K562 (cell line): ENCODE results near the gene PIGL. TPM values are rescaled to one million over a fixed set of nuclear protein-coding genes. Genes with fewer than 3 reads are reported as not detected.
A peak's percentile ranks its signal among the peaks of the same experiment; 100 is the strongest.

ENCODE experiments used
- ARID2 ChIP-seq: fragments of 450-650 bp; IDR thresholded peaks from 2 replicates; pipeline ENCODE4 v1.6.1; 2017; ENCODE audit warnings: antibody characterized with exemption, mild to moderate bottlenecking
- BRF1 ChIP-seq: IDR thresholded peaks from 3 replicates; pipeline ENCODE4 v1.6.1; 2011; ENCODE audit warnings: borderline replicate concordance, mild to moderate bottlenecking; ENCODE audit not compliant: insufficient read length; ENCODE audit errors: extremely low read depth
- E2F3 ChIP-seq: fragments of 250-450 bp; sonication (Bioruptor Pico); IDR thresholded peaks from 2 replicates; pipeline ENCODE4 v1.4.0; 2020; ENCODE audit warnings: mild to moderate bottlenecking
- HMG20B ChIP-seq: fragments of 250-450 bp; sonication (Bioruptor Pico); IDR thresholded peaks from 2 replicates; pipeline ENCODE4 v1.5.0; 2021; ENCODE audit warnings: mild to moderate bottlenecking
- MTA1 ChIP-seq: fragments of 450-650 bp; IDR thresholded peaks from 2 replicates; pipeline ENCODE4 v1.6.1; 2017; ENCODE audit warnings: borderline replicate concordance
- PML ChIP-seq: IDR thresholded peaks from 2 replicates; pipeline ENCODE4 v1.6.1; 2012; ENCODE audit warnings: low read length, inconsistent platforms
- RBM14 ChIP-seq: fragments of 200-400 bp; formaldehyde crosslinking; IDR thresholded peaks from 2 replicates; pipeline ENCODE4 v1.6.1; 2018; ENCODE audit warnings: low read depth, mild to moderate bottlenecking, low read length, moderate library complexity, borderline replicate concordance; ENCODE audit not compliant: insufficient read depth
- SMAD3 ChIP-seq: fragments of 450-650 bp; formaldehyde crosslinking; conservative IDR thresholded peaks from 2 replicates; pipeline ENCODE4 v1.4.0; 2020; ENCODE audit warnings: mild to moderate bottlenecking
- ZNF217 ChIP-seq: sonication (generic); formaldehyde crosslinking; IDR thresholded peaks from 2 replicates; pipeline ENCODE4 v1.8.0; 2022; ENCODE audit warnings: mild to moderate bottlenecking, missing genetic modification reagents
- ZNF239 ChIP-seq: fragments of 250-450 bp; sonication (Bioruptor Pico); IDR thresholded peaks from 2 replicates; pipeline ENCODE4 v1.4.0; 2020; ENCODE audit warnings: mild to moderate bottlenecking
- ZNF282 ChIP-seq: sonication (generic); formaldehyde crosslinking; IDR thresholded peaks from 2 replicates; pipeline ENCODE4 v1.8.1; 2023; ENCODE audit warnings: missing genetic modification reagents
- ZNF76 ChIP-seq: fragments of 250-450 bp; sonication (Bioruptor Pico); IDR thresholded peaks from 2 replicates; pipeline ENCODE4 v1.4.0; 2020; ENCODE audit warnings: mild to moderate bottlenecking, moderate library complexity, borderline replicate concordance
- polyA plus RNA-seq, 8 experiments: library from polyadenylated mRNA; depleted of rRNA in 4 of 8; stranded (reverse) in 5 of 8; unstranded in 3 of 8; fragments of >200 nt; fragmentation: Nextera tagmentation in 2 of 8; fragmentation: Illumina TruSeq in 1 of 8; extraction: Ambion mirVana in 2 of 8; extraction: Trizol in 1 of 8; gene quantifications; 2 replicates each; pipeline versions ENCODE4 v1.2.1 to v1.2.3, GENCODE V29; 2011 to 2014; ENCODE audit warnings: inconsistent platforms in 1 of 8, missing spikeins in 1 of 8
- total RNA-seq, 7 experiments: library from RNA; depleted of rRNA in 6 of 7; stranded (reverse); fragments of >200 nt in 6 of 7; fragmentation: Illumina TruSeq in 2 of 7; extraction: Trizol in 2 of 7; gene quantifications; 2 replicates each; pipeline versions ENCODE4 v1.2.1 to v1.2.3, GENCODE V29; 2011 to 2021; ENCODE audit warnings: low replicate concordance in 1 of 7
- TF ChIP-seq, protein P1 (sequence below): fragments of 450-650 bp; IDR thresholded peaks from 2 replicates; pipeline ENCODE4 v1.6.1; 2017; ENCODE audit warnings: mild to moderate bottlenecking, moderate library complexity
- TF ChIP-seq, protein P2 (sequence below): fragments of 200-800 bp; sonication (Bioruptor generic); IDR thresholded peaks from 2 replicates; pipeline ENCODE4 v1.6.1; 2016; ENCODE audit warnings: missing genetic modification characterization, missing compliant biosample characterization
- TF ChIP-seq, protein P3 (sequence below): sonication (generic); formaldehyde crosslinking; IDR thresholded peaks from 2 replicates; pipeline ENCODE4 v1.9.0; 2022; ENCODE audit warnings: mild to moderate bottlenecking, missing genetic modification reagents

PIGL gene
- total and polyA plus RNA-seq, 9 of the 15 experiments (the other 6 are each of a cell fraction or from before 2014, with no cell fraction given): 19.9 to 55.3 (median 29.6) TPM

DNA sequence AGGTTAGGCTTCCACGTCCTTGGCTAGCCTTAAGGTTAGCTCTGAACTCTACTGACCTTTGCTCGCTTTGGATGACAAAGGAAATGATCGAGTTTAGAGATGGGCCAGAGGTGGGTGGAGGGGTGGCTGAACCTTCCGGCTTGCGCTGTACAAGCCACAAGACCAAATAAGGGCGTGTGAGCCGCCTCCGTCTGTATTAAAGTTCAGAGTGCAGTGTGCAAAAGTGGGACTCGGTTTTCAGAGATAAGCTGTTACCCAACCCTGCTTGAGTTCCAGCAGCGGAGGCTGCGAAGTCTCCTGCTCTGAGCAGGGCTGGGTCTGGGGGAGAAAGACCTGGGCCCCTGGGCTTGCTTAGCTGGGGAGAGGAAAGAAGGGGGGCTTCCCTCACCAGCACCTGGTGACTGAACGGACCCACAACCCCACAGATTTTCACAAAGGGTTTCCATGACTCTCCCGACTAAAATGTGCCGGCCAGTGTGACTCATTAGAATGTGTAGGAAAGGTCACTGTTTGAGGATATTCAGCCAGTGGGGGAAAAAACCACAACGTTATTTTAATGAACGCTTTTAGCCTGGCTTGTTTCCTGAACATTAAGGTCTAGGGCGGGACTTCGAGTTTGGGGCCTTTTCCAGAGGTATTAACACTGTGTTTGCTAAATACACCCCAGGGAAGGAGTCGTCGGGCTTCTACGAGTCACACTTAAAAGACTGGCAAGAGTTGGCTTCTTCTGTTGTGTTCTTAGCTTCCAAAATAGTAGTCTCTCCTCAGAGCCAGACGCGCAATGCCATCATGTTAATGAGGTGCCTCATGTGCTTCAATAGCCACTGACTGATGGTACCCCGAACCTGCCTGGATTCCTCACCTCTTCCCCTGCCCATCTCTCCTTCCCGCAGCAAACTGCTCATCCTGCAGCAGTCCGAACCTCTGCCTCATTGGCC, 69.3 kb downstream of the PIGL start (continued):
- TF ChIP-seq ZNF282 (CRISPR knock-in tag) (no peak), PML (no peak; the same call in none of the 2 replicates), HMG20B (CRISPR knock-in tag) (no peak), E2F3 (CRISPR knock-in tag) (no peak), MTA1 (no peak), ZNF239 (CRISPR knock-in tag) (no peak), RBM14 (no peak), BRF1 (no peak), SMAD3 (CRISPR knock-in tag) (no peak), ZNF217 (CRISPR knock-in tag) (no peak), ZNF76 (CRISPR knock-in tag) (no peak), ARID2 (no peak)
- TF ChIP-seq, protein P1, sequence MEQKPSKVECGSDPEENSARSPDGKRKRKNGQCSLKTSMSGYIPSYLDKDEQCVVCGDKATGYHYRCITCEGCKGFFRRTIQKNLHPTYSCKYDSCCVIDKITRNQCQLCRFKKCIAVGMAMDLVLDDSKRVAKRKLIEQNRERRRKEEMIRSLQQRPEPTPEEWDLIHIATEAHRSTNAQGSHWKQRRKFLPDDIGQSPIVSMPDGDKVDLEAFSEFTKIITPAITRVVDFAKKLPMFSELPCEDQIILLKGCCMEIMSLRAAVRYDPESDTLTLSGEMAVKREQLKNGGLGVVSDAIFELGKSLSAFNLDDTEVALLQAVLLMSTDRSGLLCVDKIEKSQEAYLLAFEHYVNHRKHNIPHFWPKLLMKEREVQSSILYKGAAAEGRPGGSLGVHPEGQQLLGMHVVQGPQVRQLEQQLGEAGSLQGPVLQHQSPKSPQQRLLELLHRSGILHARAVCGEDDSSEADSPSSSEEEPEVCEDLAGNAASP: peak; percentile 91
- TF ChIP-seq, protein P2, sequence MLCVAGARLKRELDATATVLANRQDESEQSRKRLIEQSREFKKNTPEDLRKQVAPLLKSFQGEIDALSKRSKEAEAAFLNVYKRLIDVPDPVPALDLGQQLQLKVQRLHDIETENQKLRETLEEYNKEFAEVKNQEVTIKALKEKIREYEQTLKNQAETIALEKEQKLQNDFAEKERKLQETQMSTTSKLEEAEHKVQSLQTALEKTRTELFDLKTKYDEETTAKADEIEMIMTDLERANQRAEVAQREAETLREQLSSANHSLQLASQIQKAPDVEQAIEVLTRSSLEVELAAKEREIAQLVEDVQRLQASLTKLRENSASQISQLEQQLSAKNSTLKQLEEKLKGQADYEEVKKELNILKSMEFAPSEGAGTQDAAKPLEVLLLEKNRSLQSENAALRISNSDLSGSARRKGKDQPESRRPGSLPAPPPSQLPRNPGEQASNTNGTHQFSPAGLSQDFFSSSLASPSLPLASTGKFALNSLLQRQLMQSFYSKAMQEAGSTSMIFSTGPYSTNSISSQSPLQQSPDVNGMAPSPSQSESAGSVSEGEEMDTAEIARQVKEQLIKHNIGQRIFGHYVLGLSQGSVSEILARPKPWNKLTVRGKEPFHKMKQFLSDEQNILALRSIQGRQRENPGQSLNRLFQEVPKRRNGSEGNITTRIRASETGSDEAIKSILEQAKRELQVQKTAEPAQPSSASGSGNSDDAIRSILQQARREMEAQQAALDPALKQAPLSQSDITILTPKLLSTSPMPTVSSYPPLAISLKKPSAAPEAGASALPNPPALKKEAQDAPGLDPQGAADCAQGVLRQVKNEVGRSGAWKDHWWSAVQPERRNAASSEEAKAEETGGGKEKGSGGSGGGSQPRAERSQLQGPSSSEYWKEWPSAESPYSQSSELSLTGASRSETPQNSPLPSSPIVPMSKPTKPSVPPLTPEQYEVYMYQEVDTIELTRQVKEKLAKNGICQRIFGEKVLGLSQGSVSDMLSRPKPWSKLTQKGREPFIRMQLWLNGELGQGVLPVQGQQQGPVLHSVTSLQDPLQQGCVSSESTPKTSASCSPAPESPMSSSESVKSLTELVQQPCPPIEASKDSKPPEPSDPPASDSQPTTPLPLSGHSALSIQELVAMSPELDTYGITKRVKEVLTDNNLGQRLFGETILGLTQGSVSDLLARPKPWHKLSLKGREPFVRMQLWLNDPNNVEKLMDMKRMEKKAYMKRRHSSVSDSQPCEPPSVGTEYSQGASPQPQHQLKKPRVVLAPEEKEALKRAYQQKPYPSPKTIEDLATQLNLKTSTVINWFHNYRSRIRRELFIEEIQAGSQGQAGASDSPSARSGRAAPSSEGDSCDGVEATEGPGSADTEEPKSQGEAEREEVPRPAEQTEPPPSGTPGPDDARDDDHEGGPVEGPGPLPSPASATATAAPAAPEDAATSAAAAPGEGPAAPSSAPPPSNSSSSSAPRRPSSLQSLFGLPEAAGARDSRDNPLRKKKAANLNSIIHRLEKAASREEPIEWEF (CRISPR knock-in tag): no peak
- TF ChIP-seq, protein P3, sequence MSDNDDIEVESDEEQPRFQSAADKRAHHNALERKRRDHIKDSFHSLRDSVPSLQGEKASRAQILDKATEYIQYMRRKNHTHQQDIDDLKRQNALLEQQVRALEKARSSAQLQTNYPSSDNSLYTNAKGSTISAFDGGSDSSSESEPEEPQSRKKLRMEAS (CRISPR knock-in tag): peak; percentile 21; the same call in 1 of the 2 replicates
